Nephron progenitor cell (in vitro differentiated cells): Measurements from ENCODE around the gene ALOX15.
A peak's percentile ranks its signal among the peaks of the same experiment; 100 is the strongest.

Source experiments
- DNase-seq: peaks from one replicate; pipeline ENCODE4 v3.0.0; 2021
- H3K27ac Mint-ChIP-seq: 2 replicates; pipeline ENCODE4 v1.8.0; 2021; ENCODE audit warnings: mild to moderate bottlenecking, moderate library complexity, mixed read lengths
- H3K27me3 Mint-ChIP-seq: 2 replicates; pipeline ENCODE4 v1.8.0; 2021; ENCODE audit warnings: mild to moderate bottlenecking, low read depth, mixed read lengths; ENCODE audit not compliant: poor library complexity
- H3K36me3 Mint-ChIP-seq: 2 replicates; pipeline ENCODE4 v1.8.0; 2021; ENCODE audit warnings: low read depth, mixed read lengths
- H3K4me1 Mint-ChIP-seq: 2 replicates; pipeline ENCODE4 v1.8.0; 2021; ENCODE audit warnings: mixed read lengths
- H3K4me3 Mint-ChIP-seq: 2 replicates; pipeline ENCODE4 v1.8.0; 2021; ENCODE audit warnings: mild to moderate bottlenecking, moderate library complexity, mixed read lengths
- H3K9me3 Mint-ChIP-seq: 2 replicates; pipeline ENCODE4 v1.8.0; 2021; ENCODE audit warnings: mild to moderate bottlenecking, moderate library complexity, mixed read lengths
- CTCF ChIP-seq: fragments of 200-600 bp; sonication (generic); IDR thresholded peaks from 2 replicates; pipeline ENCODE4 v1.5.0; 2021; ENCODE audit warnings: antibody characterized with exemption

ALOX15 gene

GRCh38 chr17:4672055-4672630, 30.7 kb upstream of the ALOX15 start:
- H3K4me3 Mint-ChIP-seq, result no peak overlapping the region
- H3K27me3 Mint-ChIP-seq, result no peaks in the 10 kb centered on the region
- no peaks in the 10 kb centered on the region for H3K9me3 Mint-ChIP-seq
- TF ChIP-seq CTCF, result no peak
- peaks cover 11% of the 10 kb centered on the region for H3K4me1 Mint-ChIP-seq
- H3K27ac Mint-ChIP-seq, result peak overlapping the region; percentile 73
- DNase-seq, result no peak
- H3K36me3 Mint-ChIP-seq, result peaks cover 64% of the 10 kb centered on the region

GRCh38 chr17:4667166-4667565, 25.7 kb upstream of the ALOX15 start:
- no peak overlapping the region for H3K27ac Mint-ChIP-seq
- peaks cover 3% of the 10 kb centered on the region for H3K27me3 Mint-ChIP-seq
- peaks cover 28% of the 10 kb centered on the region for H3K36me3 Mint-ChIP-seq
- DNase-seq, result no peak
- H3K4me3 Mint-ChIP-seq, result no peak overlapping the region
- no peaks in the 10 kb centered on the region for H3K9me3 Mint-ChIP-seq
- no peak for TF ChIP-seq CTCF
- peaks cover 14% of the 10 kb centered on the region for H3K4me1 Mint-ChIP-seq

GRCh38 chr17:4666296-4666695, 24.8 kb upstream of the ALOX15 start:
- peaks cover 5% of the 10 kb centered on the region for H3K27me3 Mint-ChIP-seq
- no peak for DNase-seq
- H3K4me1 Mint-ChIP-seq, result peaks cover 14% of the 10 kb centered on the region
- no peak overlapping the region for H3K27ac Mint-ChIP-seq
- TF ChIP-seq CTCF, result no peak
- peaks cover 19% of the 10 kb centered on the region for H3K36me3 Mint-ChIP-seq
- no peaks in the 10 kb centered on the region for H3K9me3 Mint-ChIP-seq
- H3K4me3 Mint-ChIP-seq, result no peak overlapping the region

GRCh38 chr17:4665027-4665426, 23.5 kb upstream of the ALOX15 start:
- TF ChIP-seq CTCF, result no peak
- peaks cover 12% of the 10 kb centered on the region for H3K27me3 Mint-ChIP-seq
- peaks cover 8% of the 10 kb centered on the region for H3K36me3 Mint-ChIP-seq
- H3K27ac Mint-ChIP-seq, result no peak overlapping the region
- H3K4me1 Mint-ChIP-seq, result peaks cover 14% of the 10 kb centered on the region
- no peak overlapping the region for H3K4me3 Mint-ChIP-seq
- no peaks in the 10 kb centered on the region for H3K9me3 Mint-ChIP-seq
- no peak for DNase-seq

GRCh38 chr17:4664230-4664629, 22.8 kb upstream of the ALOX15 start:
- H3K4me1 Mint-ChIP-seq, result peaks cover 14% of the 10 kb centered on the region
- TF ChIP-seq CTCF, result no peak

GRCh38 chr17:4663711-4664110, 22.2 kb upstream of the ALOX15 start:
- no peaks in the 10 kb centered on the region for H3K9me3 Mint-ChIP-seq
- no peak overlapping the region for H3K4me3 Mint-ChIP-seq
- no peaks in the 10 kb centered on the region for H3K36me3 Mint-ChIP-seq
- no peak for TF ChIP-seq CTCF
- H3K27ac Mint-ChIP-seq, result no peak overlapping the region
- DNase-seq, result no peak
- peaks cover 14% of the 10 kb centered on the region for H3K4me1 Mint-ChIP-seq
- H3K27me3 Mint-ChIP-seq, result peaks cover 12% of the 10 kb centered on the region

More at GRCh38 chr17:4664230-4664629, 22.8 kb upstream of the ALOX15 start:
- Mint-ChIP-seq H3K27me3 (peaks cover 12% of the 10 kb centered on the region), H3K9me3 (no peaks in the 10 kb centered on the region), H3K4me3 (no peak overlapping the region), H3K27ac (no peak overlapping the region), H3K36me3 (peaks cover under 1% of the 10 kb centered on the region)
- DNase-seq, result no peak
